Activated T-helper 1 cell treated with anti-CD3 and anti-CD28 coated beads, Interleukin-2, amount 50 U/mL, for 16 hours (primary cell): ENCODE measurements around the gene RAE1.

ENCODE experiments used
- DNase-seq, 2 donors: peaks; one replicate each; pipeline ENCODE4 v3.0.0-alpha.2; 2020; ENCODE audit warnings: low read depth in 1 of 2, low spot score in 1 of 2

RAE1 gene

DNA sequence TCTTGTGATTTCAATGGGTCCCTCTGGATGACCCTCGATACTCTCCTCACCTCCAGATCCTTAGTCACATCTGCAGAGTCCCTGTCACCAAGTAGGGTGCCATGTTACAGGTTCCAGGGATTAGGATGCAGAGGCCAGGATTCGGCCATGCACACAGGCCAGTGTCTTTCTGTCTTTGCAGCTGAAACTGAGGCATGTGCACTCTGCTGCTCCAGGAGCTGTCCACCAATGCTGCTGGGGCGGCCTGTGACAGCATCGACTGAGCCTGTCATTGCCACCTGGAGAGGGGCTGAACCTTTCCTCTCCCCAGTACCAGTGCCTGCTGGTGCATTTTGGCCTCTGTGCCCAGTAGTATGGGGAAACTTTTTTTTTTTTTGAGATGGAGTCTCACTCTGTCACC lies 35.7 kb downstream of the RAE1 start:
- DNase-seq: no peak

DNA sequence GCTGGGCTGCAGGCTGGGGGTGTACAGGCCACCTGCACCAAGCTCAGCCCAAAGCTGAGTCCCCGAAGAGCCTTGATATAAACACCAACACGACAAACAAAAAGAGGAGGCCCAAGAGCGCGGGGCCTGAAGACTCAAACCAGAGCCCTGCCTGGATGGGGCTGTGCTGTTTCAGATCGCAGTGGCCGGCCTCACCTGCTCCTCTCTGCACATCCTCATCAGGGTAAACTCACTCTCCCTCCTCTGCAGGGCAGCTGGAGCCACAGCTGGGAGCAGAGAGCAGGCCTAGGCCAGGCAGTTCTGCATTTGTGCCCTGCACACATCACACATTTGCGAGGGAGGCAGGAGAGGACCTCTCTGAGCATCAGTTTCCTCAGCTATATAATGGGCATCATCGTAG lies 36.4 kb downstream of the RAE1 start:
- no peak for DNase-seq

DNA sequence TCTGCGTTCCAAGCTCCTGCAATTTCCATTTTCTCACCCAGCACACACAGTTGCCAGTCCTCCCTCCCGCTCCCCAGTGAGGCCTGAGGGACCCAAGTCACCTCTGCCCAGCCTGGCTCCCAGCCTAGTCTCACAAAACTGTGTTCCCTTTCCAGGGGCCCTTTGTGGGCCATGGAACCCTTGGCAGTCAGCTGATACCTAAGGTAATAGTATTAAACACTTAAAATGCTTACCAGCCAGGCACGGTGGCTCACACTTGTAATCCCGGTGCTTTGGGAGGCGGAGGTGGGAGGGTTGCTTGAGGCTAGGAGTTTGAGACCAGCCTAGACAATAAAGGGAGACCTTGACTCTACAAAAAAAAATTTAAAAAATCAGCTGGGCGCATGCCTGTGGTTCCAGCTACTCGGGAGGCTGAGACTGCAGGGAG lies 36.9 kb downstream of the RAE1 start:
- no peak for DNase-seq

DNA sequence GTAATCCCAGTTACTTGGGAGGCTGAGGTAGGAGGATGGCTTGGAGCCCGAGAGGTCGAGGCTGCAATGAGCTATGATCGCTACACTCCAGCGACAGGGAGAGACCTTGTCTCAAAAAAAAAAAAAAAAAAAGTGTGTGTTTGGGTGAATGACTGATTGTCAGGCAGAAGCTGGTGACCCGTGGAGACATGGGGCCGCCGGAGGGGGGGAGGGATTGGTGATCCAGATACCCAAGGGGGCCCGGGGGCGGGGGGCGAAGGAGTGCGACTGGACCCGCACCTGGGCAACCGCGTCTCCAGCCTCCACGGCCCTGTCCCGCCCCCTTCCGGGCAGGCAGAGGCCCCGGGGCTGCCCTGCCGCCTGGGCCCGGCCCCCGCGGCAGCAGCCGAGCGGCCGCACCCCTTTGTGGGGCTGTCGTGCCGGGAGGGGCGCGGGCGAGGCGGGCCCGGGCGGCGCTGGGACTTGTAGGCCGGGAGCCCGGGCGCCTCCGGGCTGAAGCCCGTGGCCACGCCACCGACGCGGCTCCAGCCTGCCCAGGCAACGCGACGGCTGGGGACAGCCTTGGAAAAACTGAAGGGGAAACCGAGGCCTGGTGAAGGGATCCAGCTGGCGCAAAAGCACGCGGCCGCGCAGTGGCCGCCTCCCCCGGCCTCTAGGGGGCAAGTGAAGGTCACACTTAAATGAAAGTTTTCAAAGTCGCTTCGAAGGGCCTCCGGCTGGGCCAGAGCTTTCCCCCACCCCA lies 38.1 kb downstream of the RAE1 start:
- peak in 1 of 2 donors; percentile 55 for DNase-seq

DNA sequence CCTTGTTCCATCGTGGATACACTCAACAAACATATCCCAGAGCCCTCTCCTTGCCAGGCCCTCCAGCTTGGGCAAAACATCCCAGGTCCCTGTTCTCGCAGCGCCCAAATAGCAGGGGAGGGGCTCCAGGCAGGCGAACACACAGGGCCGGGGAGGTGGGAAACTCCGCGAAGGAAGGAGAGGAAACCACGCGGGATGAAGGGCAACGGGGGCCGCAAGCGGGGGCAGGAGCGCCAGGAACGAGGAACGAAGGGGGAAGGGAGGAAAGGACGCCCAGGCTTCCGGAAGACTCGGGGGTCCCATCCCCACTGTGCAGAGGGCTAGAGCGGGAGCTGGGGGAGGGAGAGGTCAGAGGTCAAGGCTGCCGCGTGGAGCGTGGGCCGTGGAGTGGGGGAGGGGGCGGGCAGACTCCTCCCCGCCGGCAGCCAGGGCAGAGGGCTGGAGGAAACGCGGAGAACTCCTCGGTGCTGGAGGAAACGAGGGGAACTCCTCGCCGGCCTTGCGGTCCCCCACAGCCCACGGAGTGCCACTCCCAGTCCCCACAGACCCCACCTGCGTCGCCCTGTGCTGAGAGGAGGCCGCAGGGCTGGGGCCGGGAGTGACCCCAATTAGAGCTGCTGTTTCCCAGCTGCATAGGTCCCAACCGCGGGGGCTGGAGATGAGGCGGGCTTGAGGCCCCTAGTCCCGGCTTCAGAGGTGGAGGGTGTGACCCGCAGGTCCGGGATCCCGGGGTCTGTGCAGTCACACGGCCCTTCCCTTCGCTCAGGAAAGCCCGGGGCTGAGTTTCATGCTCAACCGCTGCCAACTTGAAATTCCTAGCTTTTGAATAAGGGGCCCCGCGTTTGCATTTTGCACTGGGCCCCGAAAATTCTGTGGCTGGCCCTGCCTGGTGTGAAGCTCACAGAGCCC lies 38.9 kb downstream of the RAE1 start:
- peak in 1 of 2 donors; percentile 61 for DNase-seq

DNA sequence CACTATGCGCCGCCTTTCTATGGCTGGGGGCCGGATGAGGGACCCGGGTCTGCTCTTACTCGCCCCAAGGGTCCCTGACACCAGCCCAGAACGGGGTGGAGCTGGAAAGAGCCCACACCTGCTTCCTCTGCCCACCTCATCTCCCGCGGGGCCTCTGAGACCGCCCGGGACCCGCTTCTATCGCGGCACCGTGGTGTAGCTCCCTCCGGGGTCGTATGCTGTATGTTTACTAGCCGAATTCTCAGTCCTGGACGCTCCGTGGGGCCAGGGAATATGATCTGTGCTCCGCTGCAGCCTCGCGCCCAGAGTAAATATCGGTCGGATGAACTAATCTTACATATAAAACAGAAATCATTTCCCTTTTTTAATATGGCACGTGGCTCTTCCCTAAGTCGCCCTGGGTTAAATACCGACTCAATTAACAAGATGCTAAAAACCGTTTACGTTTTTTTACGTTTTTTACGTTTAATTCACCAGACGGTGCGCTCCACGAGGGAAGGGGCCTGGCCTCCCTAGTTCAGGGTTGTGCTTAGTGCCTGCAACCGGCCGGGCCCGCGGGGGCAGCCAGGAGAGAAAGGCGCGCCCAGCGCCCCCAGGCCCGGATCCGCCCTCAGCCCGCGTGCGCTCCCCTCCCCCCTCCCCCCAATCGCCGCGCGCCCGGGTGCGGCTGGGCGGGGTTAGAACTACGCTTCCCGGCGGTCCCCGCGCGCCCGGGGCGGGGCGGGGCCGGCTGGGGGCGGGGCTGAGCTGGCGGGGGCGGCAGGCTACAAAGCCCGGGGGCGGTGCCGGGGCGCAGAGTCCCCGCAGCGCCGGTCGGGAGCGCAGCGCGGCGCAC lies 39.8 kb downstream of the RAE1 start, which contains the start of gene RBM38:
RBM38 (plus strand) TSS at position 793 of the 835 bp plus-strand sequence. CDS start 186 bp downstream, outside the sequence.
- peak; percentile 43 to 73 for DNase-seq

DNA sequence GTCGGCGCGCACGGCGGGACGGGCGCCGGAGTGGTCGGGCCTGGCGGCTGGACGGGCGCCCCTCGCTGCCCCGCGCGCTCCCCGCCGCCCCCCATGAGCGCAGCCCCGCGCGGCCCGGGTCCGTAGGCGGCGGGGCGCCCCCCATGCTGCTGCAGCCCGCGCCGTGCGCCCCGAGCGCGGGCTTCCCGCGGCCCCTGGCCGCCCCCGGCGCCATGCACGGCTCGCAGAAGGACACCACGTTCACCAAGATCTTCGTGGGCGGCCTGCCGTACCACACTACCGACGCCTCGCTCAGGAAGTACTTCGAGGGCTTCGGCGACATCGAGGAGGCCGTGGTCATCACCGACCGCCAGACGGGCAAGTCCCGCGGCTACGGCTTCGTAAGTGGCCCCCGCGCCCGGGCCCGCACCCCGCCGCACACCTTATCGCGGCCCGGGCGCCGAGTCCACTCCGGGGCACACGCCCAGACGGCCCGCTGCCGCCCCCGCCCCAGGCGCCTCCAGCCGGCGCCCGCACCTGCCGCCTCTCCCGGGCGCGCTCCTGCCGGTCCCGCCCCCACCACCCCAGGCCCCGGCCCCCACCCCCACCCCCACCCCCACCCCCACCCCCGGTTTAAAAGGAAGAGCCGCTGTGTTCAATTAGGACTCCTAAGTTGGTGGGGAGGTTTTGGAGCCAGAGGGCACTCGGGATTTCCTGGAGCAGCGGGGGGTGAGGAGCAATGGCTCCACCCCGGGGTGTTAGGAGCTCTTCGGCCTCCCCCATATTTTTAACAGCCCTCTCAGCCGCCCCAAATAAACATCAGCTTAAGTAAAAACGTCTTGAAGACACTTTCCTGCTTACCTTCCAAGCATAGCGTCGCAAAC lies 40.6 kb downstream of the RAE1 start:
- DNase-seq: no peak

DNA sequence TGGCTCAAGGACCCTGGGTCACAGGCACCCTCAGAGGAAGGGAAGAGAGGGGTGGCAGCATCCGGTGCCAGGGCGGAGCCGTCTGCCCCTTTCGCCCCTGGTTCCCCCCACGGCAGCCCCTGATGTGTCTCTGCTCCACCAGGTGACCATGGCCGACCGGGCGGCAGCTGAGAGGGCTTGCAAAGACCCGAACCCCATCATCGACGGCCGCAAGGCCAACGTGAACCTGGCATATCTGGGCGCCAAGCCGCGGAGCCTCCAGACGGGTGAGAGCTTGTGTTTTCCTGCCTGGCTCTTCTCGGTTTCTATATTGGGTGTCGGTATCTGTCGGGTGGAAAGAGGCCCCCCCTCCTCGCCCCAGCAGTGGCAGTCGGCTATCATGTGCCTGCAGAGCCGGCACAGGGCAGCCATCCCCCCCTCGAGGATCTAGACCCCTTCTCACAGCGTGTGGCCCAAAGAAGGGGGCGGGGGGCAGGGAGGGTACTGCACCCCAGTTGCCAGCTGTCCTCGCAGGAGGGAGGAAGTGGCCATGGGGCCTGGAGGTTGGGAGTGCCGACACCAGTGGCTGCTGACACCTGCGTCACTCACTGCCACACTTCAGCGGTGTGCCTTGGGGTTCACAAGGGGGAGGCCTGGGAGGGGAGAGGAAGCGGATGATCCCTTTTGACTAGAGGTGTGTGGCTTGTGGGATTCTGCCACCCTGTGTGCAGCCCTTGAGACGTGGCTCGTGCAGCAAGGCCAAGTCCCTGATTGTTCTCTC lies 41.6 kb downstream of the RAE1 start:
- DNase-seq: peak; percentile 65 to 73

DNA sequence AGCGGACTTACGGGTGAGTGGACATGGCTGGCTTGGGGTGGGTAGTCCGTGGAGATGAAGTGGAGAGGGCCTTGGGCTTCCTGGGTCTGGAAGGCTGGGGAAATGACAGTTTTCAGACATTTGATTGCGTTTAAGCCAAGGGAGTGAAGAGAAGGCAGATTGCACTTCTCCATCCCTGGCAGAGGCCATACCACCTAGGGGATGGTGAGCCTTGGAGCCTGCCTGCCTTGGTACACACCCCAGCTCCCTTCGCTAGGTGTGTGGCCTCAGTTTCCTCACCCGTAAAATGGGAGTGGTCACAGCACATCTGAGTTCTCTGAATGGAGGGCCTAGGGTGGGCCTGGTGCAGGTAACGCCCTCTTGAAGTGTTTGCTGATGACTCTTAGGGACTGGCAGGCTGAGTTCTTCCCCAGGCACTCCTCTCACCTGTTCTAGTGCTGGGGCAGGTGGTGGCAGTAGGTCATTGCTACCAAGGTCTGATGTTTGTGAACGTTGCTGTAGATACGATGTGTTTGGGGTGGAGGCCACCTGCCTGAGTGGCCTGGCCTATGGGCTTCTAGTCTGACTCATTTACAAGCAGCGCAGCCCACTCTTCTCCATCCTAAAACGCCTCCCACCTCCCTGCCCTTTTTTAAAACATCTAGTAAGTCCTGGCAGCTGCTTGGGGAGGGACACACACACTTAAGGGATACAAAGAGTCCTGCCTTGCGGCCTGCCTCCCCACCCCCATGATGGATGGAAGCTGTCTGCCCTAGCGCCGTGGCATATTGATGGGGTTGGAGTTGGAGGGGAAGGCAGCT lies 42.5 kb downstream of the RAE1 start:
- no peak for DNase-seq

DNA sequence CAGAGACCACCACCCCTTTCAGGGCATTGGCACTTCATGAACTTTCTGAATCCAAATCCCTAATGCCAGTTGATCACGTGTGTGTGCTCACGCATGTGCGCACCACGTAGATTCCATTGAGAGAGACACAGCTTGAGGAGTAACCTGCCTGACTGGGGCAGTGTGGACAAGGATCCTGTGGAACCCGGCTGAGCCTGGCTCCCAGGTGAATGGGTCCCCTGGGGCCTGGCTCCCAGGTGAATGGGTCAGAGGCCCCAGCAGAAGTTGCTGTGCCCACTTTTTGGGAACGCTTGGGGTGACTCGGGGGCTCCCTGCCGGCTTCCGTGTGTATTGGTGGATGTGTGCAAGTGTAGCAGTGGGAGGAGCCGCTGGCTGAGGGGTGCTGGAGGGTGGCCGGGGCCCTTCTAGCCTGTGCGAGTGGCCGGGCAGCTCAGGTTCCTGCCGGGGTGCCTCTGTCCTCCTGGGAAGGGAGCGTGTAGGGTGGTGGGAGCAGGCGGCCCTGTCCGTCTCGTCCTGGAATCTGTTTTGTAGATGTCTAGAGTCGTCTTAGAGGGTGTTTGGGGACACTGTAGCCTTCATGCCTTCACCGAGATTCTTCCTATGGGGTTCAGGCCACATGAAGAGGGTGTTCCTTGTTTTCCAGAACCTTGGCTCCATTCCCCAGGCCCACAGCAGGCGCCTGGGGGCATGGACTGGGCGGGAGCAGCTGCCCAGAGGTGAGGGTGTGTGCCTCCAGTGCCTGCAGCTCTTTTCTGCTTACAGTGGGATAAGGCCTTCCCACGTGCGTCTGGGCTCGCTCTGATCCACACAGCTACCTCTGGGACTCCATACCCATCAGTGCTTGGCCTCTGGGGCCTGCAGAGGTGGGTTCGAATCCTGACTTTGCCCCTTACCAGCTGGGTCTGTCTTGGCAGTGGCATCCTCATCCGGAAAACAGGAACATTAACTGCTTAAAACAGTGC lies 43.3 kb downstream of the RAE1 start:
- DNase-seq: no peak

DNA sequence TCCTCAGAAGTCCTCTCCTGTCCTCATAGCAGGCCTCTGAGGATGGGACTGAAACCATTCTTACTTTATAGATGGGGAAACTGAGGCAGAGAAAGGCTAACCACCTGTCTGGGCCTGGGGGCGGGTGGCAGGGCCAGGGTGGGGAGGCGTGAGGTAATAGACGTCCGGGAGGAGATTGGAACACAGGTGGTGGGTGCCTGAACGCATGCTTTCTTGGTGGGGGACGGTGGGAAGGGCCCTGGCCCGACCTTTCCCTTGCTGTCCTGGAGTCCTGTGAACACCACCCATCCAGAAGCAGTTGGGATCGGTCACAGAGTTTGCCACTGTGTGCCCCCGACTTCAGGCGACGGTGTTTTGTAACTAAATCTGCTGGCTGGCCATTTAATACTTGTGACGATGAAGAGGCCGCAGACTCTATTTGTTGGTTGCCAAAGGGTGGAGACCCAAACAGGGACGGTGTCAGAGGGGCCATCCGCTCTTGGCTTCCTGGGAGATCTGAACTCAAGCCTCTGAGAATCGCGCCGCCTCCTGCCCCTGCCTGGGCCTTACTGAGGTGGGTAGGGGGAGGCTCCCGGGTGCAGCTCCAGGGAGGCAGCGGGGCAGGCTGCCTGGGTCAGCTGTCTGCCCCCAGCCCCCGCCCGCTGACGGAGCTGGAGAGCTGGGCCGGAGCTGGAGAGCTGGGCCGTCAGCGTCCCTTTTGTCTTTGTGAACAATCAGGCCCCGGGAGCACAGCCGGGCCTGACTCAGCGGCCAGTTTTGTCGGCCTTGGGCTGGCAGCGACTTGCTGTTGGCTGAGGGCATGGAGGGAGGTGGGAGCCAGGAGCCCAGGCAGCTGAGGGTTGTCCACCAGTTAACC lies 44.3 kb downstream of the RAE1 start:
- DNase-seq: no peak

DNA sequence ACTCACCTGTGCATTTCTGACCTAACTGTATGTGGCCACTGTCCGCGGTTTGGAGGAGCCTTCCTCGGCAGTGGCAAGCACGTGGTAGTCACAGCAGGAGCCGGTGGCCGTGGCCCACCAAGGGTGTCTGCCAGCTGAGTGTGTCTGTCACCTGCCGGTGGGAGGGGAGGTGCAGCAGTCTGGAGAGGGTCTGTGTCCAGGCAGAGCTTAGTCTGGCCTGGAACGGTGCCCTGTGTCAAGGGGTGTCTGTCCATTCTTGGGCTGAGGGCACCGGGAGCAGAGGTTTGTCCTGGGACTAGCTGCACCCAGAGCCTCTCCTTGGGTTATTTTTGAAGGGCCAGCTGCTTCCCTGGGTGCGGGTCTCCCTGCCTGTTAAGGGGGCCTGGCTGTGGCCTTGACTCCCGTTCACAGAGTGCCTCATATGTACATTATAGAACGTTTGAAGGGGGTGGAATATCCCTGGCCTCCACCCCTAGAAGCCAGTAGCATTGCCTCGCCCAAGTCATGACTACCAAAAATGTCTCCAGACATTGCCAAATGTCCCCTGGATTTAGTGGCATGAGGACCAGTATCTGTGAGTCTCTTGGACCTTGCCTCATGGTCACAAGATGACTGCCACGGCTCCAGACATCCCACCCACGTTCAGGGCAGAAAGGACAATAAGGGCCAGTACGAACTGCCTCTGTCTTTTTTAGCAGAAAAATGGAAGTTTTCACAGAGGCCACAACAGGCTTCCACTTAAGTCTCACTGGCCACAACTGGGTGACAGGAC lies 45.3 kb downstream of the RAE1 start:
- no peak for DNase-seq

DNA sequence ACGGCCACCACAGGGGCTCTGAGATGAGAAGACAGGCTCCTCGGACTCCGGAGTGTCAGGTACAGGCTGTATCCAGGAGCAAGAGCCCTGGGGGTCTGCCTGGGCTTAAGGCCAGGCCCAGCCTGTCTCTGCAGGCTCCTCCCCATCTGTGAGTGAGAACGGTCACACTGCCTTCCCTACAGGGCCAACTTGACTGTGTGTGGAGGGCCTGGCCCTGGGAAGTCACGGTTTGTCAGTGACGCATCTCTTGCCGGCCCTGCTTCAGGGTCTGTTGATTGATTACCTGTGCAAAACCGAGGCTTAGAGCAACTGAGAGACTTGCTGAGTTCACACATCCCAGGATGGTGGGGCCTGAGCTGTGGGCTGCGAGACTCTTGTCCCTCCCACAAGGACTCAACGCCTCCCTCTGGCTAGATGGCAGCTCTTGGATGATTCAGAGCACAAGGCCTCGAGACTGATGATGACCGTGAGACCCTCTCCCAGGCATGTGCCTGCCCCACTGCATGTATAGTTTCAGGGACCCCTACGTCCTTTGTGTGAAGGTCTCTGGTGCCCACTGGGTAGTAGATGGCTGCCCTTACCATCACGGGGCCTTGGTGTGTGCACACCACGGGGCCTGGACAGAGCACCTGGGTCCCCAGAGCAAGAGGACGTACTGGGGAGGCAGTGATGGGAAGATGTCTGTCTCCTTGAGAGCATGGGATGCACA lies 46.1 kb downstream of the RAE1 start:
- no peak for DNase-seq

DNA sequence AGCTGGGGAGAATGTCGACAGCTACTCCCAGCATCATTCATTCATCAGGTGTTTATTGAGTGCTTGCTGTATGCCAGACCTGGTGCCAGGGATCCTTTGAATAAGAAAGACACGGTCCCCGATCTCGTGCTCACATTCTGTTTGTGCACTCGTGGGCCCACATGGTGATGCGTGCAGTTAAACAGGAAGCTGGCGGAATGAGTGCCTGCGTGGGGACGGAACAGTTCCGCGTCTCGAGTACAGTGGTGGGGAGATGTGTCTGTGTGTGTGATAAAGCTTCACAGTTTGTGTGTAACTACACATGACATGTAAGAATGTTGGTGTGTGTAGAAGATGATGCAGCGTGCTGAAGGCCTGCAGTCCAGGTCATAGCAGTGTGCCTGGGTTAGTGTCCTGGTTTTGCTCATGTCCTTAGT lies 46.6 kb downstream of the RAE1 start:
- peak; percentile 35 to 49 for DNase-seq

DNA sequence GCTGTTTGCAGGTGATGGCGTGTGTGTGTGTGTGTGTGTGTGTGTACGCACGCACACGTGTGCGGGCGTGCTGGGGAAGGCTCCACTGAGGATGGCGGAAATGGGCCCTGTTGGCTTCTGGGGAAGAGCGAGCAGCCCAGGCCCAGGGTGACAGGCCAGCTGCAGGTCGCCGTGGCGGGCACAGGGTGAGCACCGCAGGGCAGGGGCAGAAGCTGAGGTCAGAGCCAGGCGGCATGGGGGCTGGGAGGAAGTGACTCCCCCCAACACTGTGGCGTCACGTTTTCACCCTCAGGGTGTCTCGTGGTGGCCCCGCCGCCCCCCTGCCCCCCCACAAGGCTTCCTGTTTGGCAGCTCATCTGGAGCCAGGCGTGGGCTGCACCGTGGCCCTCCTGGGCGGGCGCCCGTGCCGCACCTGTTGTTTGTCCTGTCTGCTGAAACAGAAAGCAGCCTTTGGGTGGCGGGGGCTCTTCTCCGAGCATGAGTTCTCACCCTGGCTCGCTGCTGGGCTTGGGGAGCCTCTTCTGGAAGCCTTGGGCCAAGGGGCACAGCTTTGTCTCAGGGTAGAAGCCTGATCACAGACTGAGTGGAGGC lies 47.3 kb downstream of the RAE1 start:
- peak; percentile 82 for DNase-seq
